CD4-positive, alpha-beta memory T cell (primary cell): ENCODE results near the gene TPI1. TPM values are rescaled to one million over a fixed set of nuclear protein-coding genes. Genes with fewer than 3 reads are reported as not detected.

Experiments used
- CTCF ChIA-PET: fragments of 350-600 bp; sonication (Branson Sonifier 250); formaldehyde crosslinking; loops from one replicate; lab custom pipeline; 2021; ENCODE audit warnings: inconsistent platforms; ENCODE audit not compliant: partially characterized antibody; lab: Charles Lee
- POLR2A ChIA-PET: fragments of 350-600 bp; sonication (Branson Sonifier 250); formaldehyde crosslinking; loops from one replicate; lab custom pipeline; 2021; ENCODE audit not compliant: partially characterized antibody; lab: Charles Lee
- DNase-seq, 5 donors: peaks; one replicate each; pipeline versions ENCODE4 v3.0.0 to v3.0.0-alpha.2; 2020 to 2022; ENCODE audit warnings: mixed read lengths in 1 of 5
- H3K27ac ChIP-seq: one replicate; pipeline ENCODE4 v1.7.0; 2013; ENCODE audit warnings: low read depth, low read length
- H3K27me3 ChIP-seq: 2 replicates; pipeline ENCODE4 v1.7.0; 2013; ENCODE audit warnings: mild to moderate bottlenecking, low read length, moderate library complexity; ENCODE audit not compliant: insufficient read depth
- H3K36me3 ChIP-seq: 2 replicates; pipeline ENCODE4 v1.7.0; 2013; ENCODE audit warnings: mild to moderate bottlenecking, low read length, moderate library complexity; ENCODE audit not compliant: insufficient read depth
- H3K4me1 ChIP-seq: 2 replicates; pipeline ENCODE4 v1.7.0; 2013; ENCODE audit warnings: mild to moderate bottlenecking, low read length, moderate library complexity; ENCODE audit not compliant: insufficient read depth
- H3K4me3 ChIP-seq, 2 donors: one replicate each; pipeline ENCODE4 v1.7.0; 2013; ENCODE audit warnings: low read length in 2 of 2, mild to moderate bottlenecking in 1 of 2
- H3K9me3 ChIP-seq, 2 donors: one replicate each; pipeline ENCODE4 v1.7.0; 2013; ENCODE audit warnings: low read length in 2 of 2, control low read depth in 1 of 2; ENCODE audit not compliant: control insufficient read depth in 1 of 2
- H3K27ac Mint-ChIP-seq, 7 donors: one replicate each; pipeline ENCODE4 v1.8.0; 2020 to 2021; ENCODE audit warnings: mixed read lengths in 7 of 7, mild to moderate bottlenecking in 6 of 7, inconsistent platforms in 3 of 7, moderate library complexity in 3 of 7
- H3K27me3 Mint-ChIP-seq, 2 donors: one replicate each; pipeline ENCODE4 v1.8.0; 2020 to 2021; ENCODE audit warnings: mixed read lengths in 2 of 2
- H3K36me3 Mint-ChIP-seq, 2 donors: one replicate each; pipeline ENCODE4 v1.8.0; 2020 to 2021; ENCODE audit warnings: mixed read lengths in 2 of 2, inconsistent platforms in 1 of 2, mild to moderate bottlenecking in 1 of 2
- H3K4me1 Mint-ChIP-seq, 4 donors: one replicate each; pipeline ENCODE4 v1.8.0; 2020 to 2021; ENCODE audit warnings: mixed read lengths in 4 of 4, mild to moderate bottlenecking in 1 of 4
- H3K4me3 Mint-ChIP-seq, 8 donors: one replicate each; pipeline ENCODE4 v1.8.0; 2020 to 2021; ENCODE audit warnings: mixed read lengths in 8 of 8, mild to moderate bottlenecking in 7 of 8, moderate library complexity in 6 of 8, inconsistent platforms in 3 of 8
- H3K9me3 Mint-ChIP-seq, 8 donors: one replicate each; pipeline ENCODE4 v1.8.0; 2020 to 2021; ENCODE audit warnings: mixed read lengths in 8 of 8, mild to moderate bottlenecking in 5 of 8, inconsistent platforms in 3 of 8, moderate library complexity in 1 of 8
- intact Hi-C: fragments of 100-400 bp; cut with micrococcal nuclease; formaldehyde crosslinking; loops from one replicate; pipeline ENCODE4 v1.15.1; 2023
- polyA plus RNA-seq, 2 donors: library from polyadenylated mRNA; unstranded; fragments of 300-500 nt; fragmentation: Illumina TruSeq; gene quantifications; one replicate each; pipeline ENCODE4 v1.2.3, GENCODE V29; 2021
- total RNA-seq, 2 experiments: library from RNA; stranded (reverse); gene quantifications; one replicate each; pipeline ENCODE4 v1.2.3, GENCODE V29; 2021

Gene TPI1
- total and polyA plus RNA-seq, 4 experiments from 2014 or later = 155 to 777 (median 368) TPM

GRCh38 chr12:6833189-6833890 is 34.0 kb upstream of the TPI1 start:
- Histone ChIP-seq H3K9me3 (no peaks in the 10 kb centered on the region), H3K4me3 (no peak overlapping the region), H3K27ac (no peak overlapping the region), H3K36me3 (no peaks in the 10 kb centered on the region), H3K27me3 (peaks cover 8% of the 10 kb centered on the region), H3K4me1 (peaks cover 16% of the 10 kb centered on the region)
- no peak for DNase-seq
- H3K4me1 Mint-ChIP-seq = peaks cover 2 to 12% (median 7%) of the 10 kb centered on the region in 4 donors
- CTCF ChIA-PET = interaction anchor here (1.0 to 18.9 kb wide), 12 partner anchors 9 to 353 kb away, joined by 3 to 303 read pairs (median 7); partner anchors contain the start of genes CD4, CDCA3, GPR162 and LAG3
- H3K4me3 Mint-ChIP-seq = peak overlapping the region in 1 of 8 donors; percentile 25
- POLR2A ChIA-PET = interaction anchor here (1.2 to 1.8 kb wide), 3 partner anchors 10 to 70 kb away, joined by 3 to 7 read pairs (median 5); partner anchors contain the start of genes CDCA3 and USP5
- H3K36me3 Mint-ChIP-seq = no peaks in the 10 kb centered on the region
- intact Hi-C loops = no loop called here
- H3K9me3 Mint-ChIP-seq = no peaks in the 10 kb centered on the region
- peaks cover 1 to 8% of the 10 kb centered on the region in 2 donors for H3K27me3 Mint-ChIP-seq
- no peak overlapping the region for H3K27ac Mint-ChIP-seq

DNA sequence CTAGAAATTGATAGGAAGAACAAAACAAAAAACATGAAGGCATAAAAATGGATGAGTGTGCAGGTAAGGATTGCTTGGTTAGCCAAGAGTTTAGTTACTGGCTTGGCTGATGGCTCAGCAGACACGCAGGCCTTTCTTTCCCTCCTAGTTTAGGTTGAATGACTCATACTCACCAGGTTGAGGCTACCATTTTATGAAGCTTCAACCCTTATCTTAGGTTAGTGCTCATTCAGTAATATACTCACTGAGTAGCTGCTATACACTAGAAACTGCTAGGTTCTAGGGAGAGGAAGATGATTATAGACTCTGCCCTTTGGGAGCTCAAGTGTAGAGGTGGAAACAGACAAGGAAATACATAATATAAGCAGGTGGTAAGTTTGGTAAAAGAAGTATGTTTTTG is 33.1 kb upstream of the TPI1 start:
- POLR2A ChIA-PET = interaction anchor here (0.7 to 3.1 kb wide), 5 partner anchors 11 to 208 kb away, joined by 3 to 20 read pairs (median 5); partner anchors contain the start of genes CDCA3, MLF2 and USP5
- no peak overlapping the region for H3K27ac Mint-ChIP-seq
- no peaks in the 10 kb centered on the region for H3K9me3 ChIP-seq

DNA sequence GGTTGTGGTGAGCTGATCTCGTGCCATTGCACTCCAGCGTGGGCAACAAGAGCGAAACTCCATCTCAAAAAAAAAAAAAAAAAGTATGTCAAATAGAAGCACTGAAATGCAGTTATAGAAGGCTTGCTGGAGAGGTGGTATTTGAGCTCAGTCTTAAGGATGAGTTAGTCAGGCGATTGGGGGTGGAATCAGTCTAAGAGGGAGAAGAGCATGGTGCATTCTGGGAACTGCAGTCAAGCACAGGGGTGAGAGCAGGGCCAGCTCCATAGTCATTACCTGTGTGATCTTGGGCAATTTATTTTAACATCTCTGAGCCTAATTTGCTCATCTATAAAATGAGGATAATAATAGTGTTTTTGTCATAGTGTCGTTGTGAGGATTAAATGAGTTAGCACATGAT is 32.5 kb upstream of the TPI1 start:
- H3K36me3 Mint-ChIP-seq = no peaks in the 10 kb centered on the region
- H3K9me3 ChIP-seq = no peaks in the 10 kb centered on the region
- no peaks in the 10 kb centered on the region for H3K36me3 ChIP-seq
- peak overlapping the region in 2 of 7 donors; percentile 61 to 64 for H3K27ac Mint-ChIP-seq
- H3K4me1 ChIP-seq = peaks cover 8% of the 10 kb centered on the region
- H3K27me3 Mint-ChIP-seq = peaks cover 1 to 3% of the 10 kb centered on the region in 2 donors
- no peak for DNase-seq
- H3K4me1 Mint-ChIP-seq = peaks cover 0 to 5% (median 2%) of the 10 kb centered on the region in 4 donors
- peaks cover under 1% of the 10 kb centered on the region for H3K27me3 ChIP-seq
- no peak overlapping the region for H3K4me3 Mint-ChIP-seq
- intact Hi-C loops = loop anchor here (1.0 to 2.0 kb wide), 3 partner anchors 10 to 82 kb away; partner anchors contain the start of genes CDCA3 and MLF2
- no peaks in the 10 kb centered on the region for H3K9me3 Mint-ChIP-seq
- no peak overlapping the region for H3K27ac ChIP-seq
- POLR2A ChIA-PET = interaction anchor here (0.7 to 3.1 kb wide), 6 partner anchors 12 to 209 kb away, joined by 3 to 20 read pairs (median 4); partner anchors contain the start of genes CDCA3, MLF2 and ZNF384
- CTCF ChIA-PET = interaction anchor here (0.6 to 18.9 kb wide), 23 partner anchors 9 to 263 kb away, joined by 3 to 303 read pairs (median 5); partner anchors contain the start of genes CD4, CDCA3, GPR162 and LAG3
- no peak overlapping the region for H3K4me3 ChIP-seq

More for the DNA sequence above, 33.1 kb upstream of the TPI1 start:
- H3K36me3 Mint-ChIP-seq = no peaks in the 10 kb centered on the region
- intact Hi-C loops = loop anchor here (2.0 kb wide), 1 partner anchor 17 kb away; the partner anchor contains the start of gene CDCA3
- peaks cover 1 to 3% of the 10 kb centered on the region in 2 donors for H3K27me3 Mint-ChIP-seq
- peaks cover 2 to 8% (median 4%) of the 10 kb centered on the region in 4 donors for H3K4me1 Mint-ChIP-seq
- Histone ChIP-seq H3K4me1 (peaks cover 14% of the 10 kb centered on the region), H3K27ac (no peak overlapping the region), H3K27me3 (peaks cover 7% of the 10 kb centered on the region), H3K36me3 (no peaks in the 10 kb centered on the region), H3K4me3 (no peak overlapping the region)
- CTCF ChIA-PET = interaction anchor here (0.6 to 18.9 kb wide), 21 partner anchors 8 to 262 kb away, joined by 3 to 303 read pairs (median 6); partner anchors contain the start of genes CD4, CDCA3, GPR162 and LAG3
- DNase-seq = no peak
- no peaks in the 10 kb centered on the region for H3K9me3 Mint-ChIP-seq
- no peak overlapping the region for H3K4me3 Mint-ChIP-seq

- H3K27ac Mint-ChIP-seq = no peak overlapping the region
- H3K9me3 ChIP-seq = no peaks in the 10 kb centered on the region
- DNase-seq = no peak
- H3K27me3 Mint-ChIP-seq = peaks cover 0 to 1% of the 10 kb centered on the region in 2 donors
- ChIA-PET CTCF (interaction anchor here (0.9 to 18.9 kb wide), 15 partner anchors 10 to 234 kb away, joined by 3 to 303 read pairs (median 5); partner anchors contain the start of genes CD4, CDCA3, GPR162 and LAG3), POLR2A (interaction anchor here (1.7 to 3.1 kb wide), 3 partner anchors 15 to 84 kb away, joined by 3 to 20 read pairs (median 9); partner anchors contain the start of genes CDCA3, MLF2 and USP5)
- no peak overlapping the region for H3K27ac ChIP-seq
- no peak overlapping the region for H3K4me3 Mint-ChIP-seq
- H3K4me3 ChIP-seq = no peak overlapping the region
- peaks cover 7% of the 10 kb centered on the region for H3K4me1 ChIP-seq
- no peaks in the 10 kb centered on the region for H3K36me3 ChIP-seq
- peaks cover 0 to 5% (median 2%) of the 10 kb centered on the region in 4 donors for H3K4me1 Mint-ChIP-seq
- no peaks in the 10 kb centered on the region for H3K36me3 Mint-ChIP-seq
- intact Hi-C loops = no loop called here
- H3K9me3 Mint-ChIP-seq = no peaks in the 10 kb centered on the region
- no peaks in the 10 kb centered on the region for H3K27me3 ChIP-seq
Observed at GRCh38 chr12:6836851-6837250, 30.5 kb upstream of the TPI1 start.

- intact Hi-C loops = no loop called here
- Mint-ChIP-seq H3K27me3 (peaks cover 0 to 1% of the 10 kb centered on the region in 2 donors), H3K4me3 (no peak overlapping the region), H3K4me1 (peaks cover 0 to 5% (median 2%) of the 10 kb centered on the region in 4 donors), H3K36me3 (no peaks in the 10 kb centered on the region), H3K9me3 (no peaks in the 10 kb centered on the region), H3K27ac (no peak overlapping the region)
- CTCF ChIA-PET = interaction anchor here (0.9 to 18.9 kb wide), 6 partner anchors 9 to 222 kb away, joined by 4 to 303 read pairs (median 46); partner anchors contain the start of genes CD4, CDCA3, GPR162 and LAG3
- peaks cover 7% of the 10 kb centered on the region for H3K4me1 ChIP-seq
- peak in 1 of 5 donors; percentile 34 for DNase-seq
- H3K27ac ChIP-seq = no peak overlapping the region
- no peaks in the 10 kb centered on the region for H3K9me3 ChIP-seq
- POLR2A ChIA-PET = interaction anchor here (1.7 to 2.0 kb wide), 2 partner anchors 14 to 53 kb away, joined by 3 to 9 read pairs; partner anchors contain the start of genes CDCA3 and USP5
- H3K4me3 ChIP-seq = no peak overlapping the region
- H3K36me3 ChIP-seq = no peaks in the 10 kb centered on the region
- no peaks in the 10 kb centered on the region for H3K27me3 ChIP-seq
Observed at GRCh38 chr12:6837370-6838060, 29.8 kb upstream of the TPI1 start.

GRCh38 chr12:6838854-6839253 is 28.5 kb upstream of the TPI1 start:
- no peaks in the 10 kb centered on the region for H3K36me3 ChIP-seq

More at GRCh38 chr12:6838854-6839253, 28.5 kb upstream of the TPI1 start:
- DNase-seq = peak in 1 of 5 donors; percentile 31
- Mint-ChIP-seq H3K27me3 (peaks cover 0 to 1% of the 10 kb centered on the region in 2 donors), H3K4me3 (no peak overlapping the region), H3K9me3 (no peaks in the 10 kb centered on the region), H3K27ac (no peak overlapping the region), H3K4me1 (peaks cover 0 to 5% (median 2%) of the 10 kb centered on the region in 4 donors), H3K36me3 (no peaks in the 10 kb centered on the region)
- ChIA-PET CTCF (interaction anchor here (0.8 to 2.9 kb wide), 6 partner anchors 9 to 243 kb away, joined by 3 to 11 read pairs (median 4); partner anchors contain the start of genes CDCA3 and MLF2), POLR2A (interaction anchor here (1.4 to 2.4 kb wide), 2 partner anchors 10 to 28 kb away, joined by 3 to 10 read pairs; partner anchors contain the start of genes P3H3 and TPI1)
- Histone ChIP-seq H3K27me3 (no peaks in the 10 kb centered on the region), H3K4me3 (no peak overlapping the region), H3K27ac (no peak overlapping the region), H3K9me3 (no peaks in the 10 kb centered on the region), H3K4me1 (peaks cover 7% of the 10 kb centered on the region)
- intact Hi-C loops = no loop called here
